Left cardiac atrium (tissue), 4 donors: Measurements from ENCODE around the gene MICA. TPM values are rescaled to one million over a fixed set of nuclear protein-coding genes. Genes with fewer than 3 reads are reported as not detected.
"Not testable (repeated sequence)": the region's sequence is repeated elsewhere in the genome, so short reads cannot be mapped to it uniquely, and the experiment has no call there.

Source experiments
- ATAC-seq, 2 donors: fragments of 200-7000 bp; cut with Tn5 transposase; one replicate each; pipeline ENCODE4 v1.9.1; 2020; ENCODE audit warnings: mild to moderate bottlenecking in 2 of 2, moderate library complexity in 2 of 2
- DNase-seq: peaks from one replicate; pipeline ENCODE4 v3.0.0-alpha.2; 2020
- intact Hi-C, 2 donors: fragments of 100-400 bp; cut with DNase I; formaldehyde crosslinking; loops; one replicate each; pipeline versions ENCODE4 v1.14.1 to v1.15.1; 2022 to 2023
- total RNA-seq, 2 donors: library from RNA; stranded (reverse); fragmentation: NEBNext Ultra II Directional; extraction: Animal tissue kit (Norgen Biotek cat#: 25700); gene quantifications; one replicate each; pipeline ENCODE4 v1.2.1, GENCODE V29; 2021
- donor health status: DM: no; HTN: yes; CAD: no.
- donor health status: DM: no; HTN: yes; CAD: no; lungs with severe emphysema.
- donor health status: DM: yes; HTN: yes; CAD: no.
- donor health status: Dilated cardiomyopathy.

Gene MICA
- total RNA-seq, 2 donors from 2014 or later, result 10.0 to 11.3 TPM

- no peak for DNase-seq
- intact Hi-C loops, result no loop called here
- no peak for ATAC-seq
Observed at GRCh38 chr6:31378062-31378720, 25.2 kb upstream of the MICA start.

- intact Hi-C loops, result no loop called here
- no peak for ATAC-seq
- no peak for DNase-seq
Observed at GRCh38 chr6:31378721-31379103, 24.7 kb upstream of the MICA start.

- no peak for ATAC-seq
- DNase-seq, result no peak
- intact Hi-C loops, result no loop called here
Observed at GRCh38 chr6:31379850-31380249, 23.5 kb upstream of the MICA start.

DNA sequence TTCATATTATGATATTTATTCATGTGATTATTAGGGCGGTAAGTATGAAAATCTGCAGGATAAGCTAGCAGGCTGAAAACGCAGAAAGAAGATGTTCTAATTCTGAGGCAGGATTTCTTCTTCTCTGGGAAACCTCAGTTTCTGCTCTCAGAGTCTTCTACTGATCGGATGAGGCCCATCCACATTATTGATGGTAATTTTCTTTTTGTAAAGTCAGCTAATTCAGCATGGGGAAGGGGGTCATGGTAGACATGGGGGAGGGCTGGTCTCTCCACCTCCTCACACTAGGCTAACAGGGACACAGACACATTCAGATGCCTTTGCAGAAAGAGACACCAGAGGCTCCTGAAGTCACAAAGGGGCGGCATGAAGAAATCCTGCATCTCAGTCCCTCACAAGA, 21.7 kb upstream of the MICA start:
- intact Hi-C loops, result no loop called here
- DNase-seq, result no peak
- ATAC-seq, result no peak

DNA sequence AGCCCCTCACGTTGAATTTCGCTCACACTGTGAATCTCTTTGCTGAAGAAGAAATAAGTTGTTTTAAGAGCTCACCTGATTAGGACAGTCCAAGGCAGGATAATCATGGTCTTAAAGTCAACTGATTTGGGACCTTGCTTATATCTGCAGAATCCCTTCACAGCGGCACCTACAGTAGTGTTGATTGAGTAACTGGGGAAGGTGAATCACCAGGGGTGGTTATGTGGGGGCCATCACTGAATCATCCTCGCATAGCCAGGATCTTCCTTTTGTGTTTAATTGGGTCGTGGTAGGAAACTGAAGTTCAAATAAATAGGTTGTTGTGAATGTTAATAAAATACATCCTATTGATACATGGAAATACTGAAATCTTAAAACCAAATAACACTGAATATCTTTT, 20.2 kb upstream of the MICA start:
- DNase-seq (no peak), ATAC-seq (no peak)
- intact Hi-C loops, result no loop called here

GRCh38 chr6:31385041-31385440, 18.4 kb upstream of the MICA start:
- DNase-seq, result no peak
- ATAC-seq, result no peak
- intact Hi-C loops, result no loop called here

GRCh38 chr6:31386099-31386498, 17.3 kb upstream of the MICA start:
- intact Hi-C loops, result no loop called here
- ATAC-seq (no peak), DNase-seq (no peak)

- ATAC-seq (no peak), DNase-seq (no peak)
- intact Hi-C loops, result no loop called here
Observed at GRCh38 chr6:31386977-31387376, 16.4 kb upstream of the MICA start.

GRCh38 chr6:31388916-31389801, 14.2 kb upstream of the MICA start:
- ATAC-seq, result peak in 1 of 2 donors; percentile 57
- DNase-seq, intact Hi-C loops: not testable (repeated sequence)

DNA sequence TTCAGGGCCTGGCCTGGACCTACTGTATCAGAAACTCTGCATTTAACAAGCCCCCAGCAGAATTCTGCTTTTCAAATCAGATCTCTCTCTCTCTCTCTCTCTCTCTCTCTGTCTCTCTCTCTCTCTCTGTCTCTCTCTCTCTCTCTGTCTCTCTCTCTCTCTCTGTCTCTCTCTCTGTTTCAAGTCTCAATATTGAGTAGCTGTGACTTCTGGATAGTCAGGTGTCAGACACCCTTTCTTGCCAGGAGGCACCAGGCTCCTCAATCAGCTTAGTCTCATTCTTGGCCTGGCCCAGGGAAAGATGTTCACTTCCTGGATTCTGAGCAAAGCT, 13.6 kb upstream of the MICA start:
- DNase-seq, ATAC-seq, intact Hi-C loops: not testable (repeated sequence)

DNA sequence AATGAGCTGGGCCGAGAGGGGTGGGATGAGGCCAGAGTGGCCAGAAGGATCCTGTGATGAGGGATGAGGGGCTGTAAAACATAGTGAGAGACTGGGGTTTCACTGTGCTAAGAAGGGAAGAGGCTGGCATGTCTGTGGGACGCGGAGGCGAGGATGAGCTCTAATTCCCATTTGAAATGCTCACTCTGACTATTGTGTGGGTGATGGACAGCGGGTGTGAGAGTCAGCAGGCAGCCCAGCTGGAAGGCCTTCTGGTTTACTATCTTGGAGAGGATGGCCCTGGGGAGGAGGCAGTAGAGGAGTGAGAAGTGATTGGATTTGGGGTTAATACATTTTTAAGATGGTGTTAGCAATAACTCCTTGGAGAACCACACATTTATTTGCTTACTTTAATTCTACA, 9.5 kb upstream of the MICA start:
- ATAC-seq (no peak), DNase-seq (no peak)
- intact Hi-C loops, result no loop called here

- ATAC-seq (no peak), DNase-seq (no peak)
- intact Hi-C loops, result no loop called here
Observed at GRCh38 chr6:31394381-31394780, 9.0 kb upstream of the MICA start.

DNA sequence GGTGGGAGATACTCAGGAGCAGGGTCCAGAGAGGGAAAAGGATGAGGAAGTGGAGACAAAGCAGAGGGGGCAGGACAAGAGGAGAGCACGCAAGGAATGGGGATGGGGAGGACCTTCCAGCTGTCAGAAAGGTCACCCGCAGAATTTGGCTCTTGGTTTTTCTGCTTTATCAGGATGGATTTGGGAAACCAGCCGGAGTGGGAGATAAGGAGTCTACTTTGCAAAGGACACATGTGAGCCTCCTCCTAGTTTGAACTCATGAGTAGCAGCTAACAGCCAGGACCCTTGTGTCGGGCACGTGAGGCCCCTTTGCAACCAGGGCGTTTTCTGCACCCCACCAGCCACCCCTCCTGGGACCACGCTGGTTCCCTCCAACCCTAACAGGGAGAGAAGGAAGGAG, 7.6 kb upstream of the MICA start:
- no peak for DNase-seq
- intact Hi-C loops, result loop anchor here in 1 of 2 donors (2.0 kb wide), 1 partner anchor 45 kb away; no protein-coding TSS in a partner anchor
- no peak for ATAC-seq

- DNase-seq (peak; percentile 81), ATAC-seq (peak in 1 of 2 donors; percentile 14)
- intact Hi-C loops, result loop anchor here in 1 of 2 donors (2.0 kb wide), 1 partner anchor 44 kb away; no protein-coding TSS in a partner anchor
Observed at GRCh38 chr6:31396422-31397152, 6.8 kb upstream of the MICA start.

GRCh38 chr6:31397153-31397499, 6.3 kb upstream of the MICA start:
- not testable (repeated sequence) for DNase-seq, ATAC-seq
- intact Hi-C loops, result loop anchor here in 1 of 2 donors (2.0 kb wide), 1 partner anchor 44 kb away; no protein-coding TSS in a partner anchor

DNA sequence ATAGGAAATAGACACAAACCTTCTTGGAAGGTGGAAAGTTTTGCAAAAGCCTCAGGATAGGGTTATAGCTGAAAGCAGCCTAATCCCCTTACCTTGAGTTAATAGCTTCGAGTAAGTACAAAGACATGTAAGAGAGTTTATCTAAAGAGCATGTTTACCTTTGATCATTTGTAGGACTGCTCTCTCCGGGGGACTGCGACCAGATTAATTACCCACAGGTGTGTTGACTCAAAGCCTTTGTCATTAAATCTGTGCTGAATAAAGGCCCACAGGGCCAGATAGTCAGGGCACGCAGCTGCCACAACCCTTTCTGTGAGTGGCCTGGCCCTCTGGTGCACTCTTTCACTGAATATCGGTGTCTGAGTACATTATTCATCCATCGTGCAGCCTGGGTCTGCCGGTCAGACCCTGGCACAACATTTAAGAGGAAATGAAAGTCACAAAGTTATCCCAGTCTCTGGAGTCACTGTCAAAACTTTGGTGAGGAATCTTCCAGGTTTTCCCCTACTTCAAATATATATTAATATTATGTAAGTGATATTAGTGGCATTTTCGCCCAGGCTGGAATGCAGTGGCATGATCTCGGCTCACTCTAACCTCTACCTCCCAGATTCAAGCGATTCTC, 5.4 kb upstream of the MICA start:
- DNase-seq (no peak), ATAC-seq (no peak)
- intact Hi-C loops, result loop anchor here (2.0 kb wide), 2 partner anchors 43 to 45 kb away; no protein-coding TSS in a partner anchor

DNA sequence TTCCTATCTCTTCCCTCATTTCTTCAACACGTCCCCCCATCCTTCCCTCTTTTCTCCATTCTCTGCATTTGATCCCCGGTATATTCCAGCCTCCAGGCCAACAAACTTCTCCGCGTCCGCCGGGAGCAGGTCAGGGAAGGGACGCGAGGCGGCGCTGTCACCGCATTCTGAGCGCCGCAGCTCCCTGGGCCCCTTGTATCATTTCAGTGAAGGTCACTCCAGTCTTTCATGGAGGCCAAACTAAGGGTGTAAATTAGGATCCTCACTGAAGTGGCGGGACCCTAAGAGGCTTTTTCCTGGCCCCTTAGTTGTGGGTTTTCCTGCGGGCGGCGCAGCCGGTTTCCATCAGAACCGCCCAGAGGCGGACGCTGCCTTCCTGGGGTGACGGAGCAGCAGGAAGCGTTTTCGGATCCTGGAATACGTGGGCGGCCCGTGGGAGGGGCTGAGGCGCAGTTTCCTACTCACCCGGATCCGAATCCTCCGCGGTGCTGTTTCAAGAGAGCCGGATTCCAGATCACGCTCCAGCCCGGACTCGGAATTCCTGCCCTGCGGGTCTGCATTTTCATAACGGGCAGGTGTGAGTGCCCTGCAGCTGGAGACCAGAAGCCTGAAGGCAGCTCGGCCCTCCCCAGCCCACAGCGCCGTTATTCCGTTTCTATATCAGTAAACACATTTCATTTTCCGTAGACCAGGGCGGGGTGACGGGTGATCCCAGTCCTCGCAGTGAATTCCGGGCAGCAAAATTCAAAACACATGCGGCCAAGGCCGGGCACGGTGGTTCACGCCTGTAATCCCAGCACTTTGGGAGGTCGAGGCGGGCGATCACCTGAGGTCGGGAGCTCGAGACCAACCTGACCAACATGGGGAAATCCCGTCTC, 3.6 kb upstream of the MICA start:
- intact Hi-C loops, result loop anchor here in 1 of 2 donors (2.0 kb wide), 1 partner anchor 43 kb away; no protein-coding TSS in a partner anchor
- ATAC-seq, result peak; percentile 85 to 87
- DNase-seq, result peak; percentile 96
